Retina (tissue), 1 donor: ENCODE data around the gene ZDHHC3.

ENCODE experiments used
- DNase-seq: peaks from one replicate; pipeline ENCODE4 v3.0.0-alpha.2; 2016

Gene ZDHHC3

GRCh38 chr3:44890852-44891251, 85.1 kb downstream of the ZDHHC3 start:
- no peak for DNase-seq

GRCh38 chr3:44890258-44890657, 85.7 kb downstream of the ZDHHC3 start:
- DNase-seq = no peak

- no peak for DNase-seq
Measured at GRCh38 chr3:44887101-44887500, 88.9 kb downstream of the ZDHHC3 start.

DNA sequence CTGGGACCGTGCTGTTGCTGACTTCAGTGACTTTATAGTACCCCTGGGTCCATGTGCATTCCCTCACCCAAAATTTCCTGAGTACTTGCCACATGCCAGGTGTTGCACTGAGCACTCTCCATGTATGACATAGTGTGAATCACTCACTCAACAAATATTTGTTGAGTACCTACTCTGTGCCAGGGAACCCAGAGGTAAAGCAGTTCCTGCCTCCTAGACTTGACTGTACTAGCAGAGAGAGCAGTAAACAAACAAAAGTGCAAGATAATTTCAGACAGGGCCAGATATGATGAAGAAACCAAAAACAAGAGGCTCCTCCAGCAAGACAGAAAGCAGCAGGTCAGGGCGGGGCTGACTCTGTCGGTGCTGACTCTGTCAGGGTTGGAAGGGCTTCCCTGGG, 89.4 kb downstream of the ZDHHC3 start:
- no peak for DNase-seq

- no peak for DNase-seq
Measured at GRCh38 chr3:44885618-44886017, 90.4 kb downstream of the ZDHHC3 start.

DNA sequence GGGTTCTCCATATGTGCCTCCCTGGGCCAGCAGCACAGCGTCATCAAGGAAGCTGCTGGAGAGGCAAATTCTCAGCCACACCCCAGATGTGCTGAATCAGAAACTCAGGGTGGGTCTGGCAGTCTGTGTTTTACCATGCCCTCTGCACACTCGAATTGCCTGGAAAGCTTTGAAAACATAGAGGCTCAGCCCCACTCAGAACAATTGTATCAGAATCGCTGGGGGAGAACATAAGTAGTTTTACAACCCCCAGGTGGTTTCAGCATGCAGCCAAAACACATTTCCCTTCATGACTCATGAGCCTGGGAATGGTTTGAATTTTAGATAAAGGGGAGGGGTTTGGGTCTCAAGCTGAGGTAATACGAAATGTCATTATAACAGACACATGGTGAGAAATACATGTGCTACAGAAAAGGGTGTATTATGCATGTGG, 92.0 kb downstream of the ZDHHC3 start:
- DNase-seq = no peak

- no peak for DNase-seq
Measured at GRCh38 chr3:44883213-44883955, 92.6 kb downstream of the ZDHHC3 start.

- no peak for DNase-seq
Measured at GRCh38 chr3:44880284-44880683, 95.7 kb downstream of the ZDHHC3 start.

DNA sequence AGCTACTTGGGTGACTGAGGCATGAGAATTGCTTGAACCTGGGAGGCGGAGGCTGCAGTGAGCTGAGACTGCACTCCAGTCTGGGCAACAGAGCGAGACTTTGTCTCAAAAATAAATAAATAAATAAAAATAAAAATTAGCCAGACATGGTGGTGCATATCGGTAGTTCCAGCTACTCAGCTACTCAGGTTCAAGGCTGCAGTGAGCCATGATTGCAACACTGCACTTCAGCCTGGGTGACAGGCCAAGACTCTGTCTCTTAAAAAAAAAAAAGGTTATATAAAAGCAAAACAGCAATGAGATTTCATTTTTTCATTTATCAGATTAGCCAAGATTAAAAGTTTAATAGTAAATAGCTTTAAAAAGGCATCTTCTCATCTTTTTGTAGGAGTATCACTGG, 98.6 kb downstream of the ZDHHC3 start:
- DNase-seq = no peak

DNA sequence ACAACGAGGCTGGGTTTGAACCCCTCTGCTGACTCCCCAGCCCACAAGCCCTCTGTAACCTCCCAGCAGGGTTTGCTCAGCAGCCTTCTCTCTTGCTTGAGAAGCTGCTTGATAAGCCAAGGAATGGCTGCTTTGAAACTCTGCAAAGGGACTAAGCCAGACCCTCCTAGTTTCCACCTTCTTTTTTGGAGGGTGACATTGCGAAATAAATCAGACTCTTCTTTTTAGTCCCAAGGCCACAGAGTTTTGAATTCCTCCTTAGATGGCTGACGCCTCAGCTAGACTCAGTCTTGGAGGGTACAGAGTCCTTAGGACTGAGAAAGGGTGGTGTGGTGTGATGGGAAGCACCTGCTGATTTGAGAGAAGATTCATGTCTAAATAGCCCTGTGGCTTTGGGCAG, 100.4 kb downstream of the ZDHHC3 start:
- no peak for DNase-seq
